Sciatic nerve (tissue), 2 donors: ENCODE data around the gene AHDC1. TPM values are rescaled to one million over a fixed set of nuclear protein-coding genes. Genes with fewer than 3 reads are reported as not detected.

Experiments used
- ATAC-seq: fragments of 200-7000 bp; cut with Tn5 transposase; one replicate; pipeline ENCODE4 v1.9.1; 2020; ENCODE audit warnings: mild to moderate bottlenecking, moderate library complexity
- DNase-seq: peaks from one replicate; pipeline ENCODE4 v3.0.0-alpha.2; 2020; ENCODE audit warnings: low spot score
- intact Hi-C: fragments of 100-400 bp; cut with DNase I; formaldehyde crosslinking; loops from one replicate; pipeline ENCODE4 v1.14.2; 2022
- total RNA-seq: library from RNA; stranded (reverse); fragmentation: NEBNext Ultra II Directional; extraction: Animal tissue kit (Norgen Biotek cat#: 25700); gene quantifications from one replicate; pipeline ENCODE4 v1.2.1, GENCODE V29; 2021
- donor health status: DM: no; HTN: no; CAD: no.
- donor health status: DM: no; HTN: no; CAD: no.

AHDC1 gene
- total RNA-seq, 1 donor from 2014 or later = 61.9 TPM

- ATAC-seq (no peak), DNase-seq (peak; percentile 85)
- intact Hi-C loops = loop anchor here (5.0 kb wide), 1 partner anchor 35 kb away; no protein-coding TSS in a partner anchor
Observed at GRCh38 chr1:27602462-27603308, 1.3 kb downstream of the AHDC1 start.

- DNase-seq (peak; percentile 82), ATAC-seq (peak; percentile 35)
- intact Hi-C loops = loop anchor here (5.0 kb wide), 1 partner anchor 35 kb away; no protein-coding TSS in a partner anchor
Observed at GRCh38 chr1:27601771-27602461, 2.0 kb downstream of the AHDC1 start.

DNA sequence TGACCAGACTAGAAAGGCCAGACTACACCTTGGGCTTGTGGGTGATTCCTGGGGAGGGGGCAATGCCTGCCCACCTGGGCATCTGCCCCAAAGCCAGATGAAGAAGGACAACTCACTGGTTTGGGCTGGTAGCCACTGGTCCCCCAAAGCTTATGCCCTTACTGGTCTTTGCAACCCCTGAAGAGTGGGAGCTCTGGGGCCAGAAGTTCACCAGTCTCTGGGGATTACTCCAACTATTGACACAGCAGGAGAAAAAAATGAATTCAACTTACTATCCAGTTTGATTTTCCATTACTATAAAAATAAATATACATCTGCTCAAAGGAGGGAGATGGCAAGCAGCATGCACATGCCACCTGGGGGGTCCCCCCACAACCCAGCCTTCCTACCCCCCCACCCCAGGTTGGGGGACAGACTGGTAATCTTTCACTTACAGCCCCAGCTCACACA lies 2.6 kb downstream of the AHDC1 start:
- intact Hi-C loops = loop anchor here (5.0 kb wide), 1 partner anchor 34 kb away; no protein-coding TSS in a partner anchor
- ATAC-seq (no peak), DNase-seq (no peak)

DNA sequence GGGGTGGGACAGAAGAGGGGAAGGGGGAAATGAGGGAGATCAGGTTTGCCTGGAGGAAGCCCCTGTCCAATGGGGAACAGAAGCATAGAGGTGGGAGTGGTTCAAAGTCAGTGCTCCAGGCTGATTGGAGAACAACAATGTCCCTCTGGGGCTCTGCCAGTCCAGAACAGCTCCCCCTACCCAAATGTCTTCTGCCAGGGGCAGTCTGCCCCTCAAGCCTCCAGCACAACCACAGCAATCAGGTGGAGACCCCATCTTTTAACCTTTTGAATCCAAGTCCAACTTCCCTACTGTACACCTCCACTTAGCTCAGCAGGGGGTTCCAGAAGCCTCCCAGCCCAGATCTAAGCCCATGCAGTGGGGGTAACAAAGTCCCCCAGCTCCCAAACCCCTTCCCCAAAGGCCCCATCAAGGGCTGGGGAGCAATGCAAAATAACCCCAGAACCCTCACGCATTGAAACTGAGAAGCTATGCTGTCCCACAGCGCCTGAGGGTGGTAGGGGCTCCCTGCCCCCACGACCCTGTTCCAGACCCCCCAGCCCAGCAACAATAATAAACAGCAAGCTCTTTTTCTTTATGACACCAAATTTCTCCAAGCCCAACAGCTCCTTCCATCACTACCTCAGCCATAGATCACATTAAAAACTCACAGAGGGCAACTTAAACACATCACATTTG lies 3.3 kb downstream of the AHDC1 start:
- intact Hi-C loops = loop anchor here (5.0 kb wide), 1 partner anchor 33 kb away; no protein-coding TSS in a partner anchor
- DNase-seq (no peak), ATAC-seq (no peak)

- intact Hi-C loops = loop anchor here (5.0 to 10.0 kb wide), 2 partner anchors 33 to 105 kb away; partner anchors contain the start of gene WASF2
Observed at GRCh38 chr1:27599605-27600497, 4.1 kb downstream of the AHDC1 start.

DNA sequence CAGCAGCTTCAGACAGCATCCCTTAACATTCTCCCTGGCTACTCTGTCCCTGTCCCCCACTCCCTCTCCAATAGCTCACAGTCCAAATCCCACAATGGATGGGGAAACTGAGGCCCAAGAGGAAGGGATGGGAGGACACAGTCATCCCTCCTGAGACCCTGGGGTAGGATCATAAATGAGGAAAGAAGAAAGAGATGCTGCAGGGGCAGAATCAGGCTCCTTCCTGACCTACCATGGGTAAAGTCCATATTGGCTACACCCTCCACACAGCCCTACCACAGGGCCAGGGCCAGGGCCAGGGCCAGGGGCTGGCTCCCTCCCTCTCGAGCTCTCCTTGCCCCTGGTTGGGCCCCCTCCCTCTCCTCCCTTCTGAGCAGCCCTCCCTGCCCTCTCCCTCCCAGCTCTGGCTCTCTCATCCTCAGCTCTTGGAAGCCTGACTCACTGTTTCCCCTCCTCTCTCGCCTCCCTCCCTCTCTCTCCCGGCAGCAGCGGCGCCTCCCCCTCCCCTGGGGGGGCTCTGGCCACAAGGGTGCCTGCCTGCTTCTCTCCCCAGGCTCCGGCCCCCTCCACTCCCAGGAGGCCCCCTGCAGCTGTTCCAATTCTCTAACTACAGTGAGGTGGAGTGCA lies 4.9 kb downstream of the AHDC1 start:
- peak; percentile 62 for ATAC-seq
- intact Hi-C loops = loop anchor here (10.0 kb wide), 1 partner anchor 104 kb away; the partner anchor contains the start of gene WASF2
- peak; percentile 81 for DNase-seq

More at GRCh38 chr1:27599605-27600497, 4.1 kb downstream of the AHDC1 start:
- ATAC-seq = no peak
- no peak for DNase-seq

DNA sequence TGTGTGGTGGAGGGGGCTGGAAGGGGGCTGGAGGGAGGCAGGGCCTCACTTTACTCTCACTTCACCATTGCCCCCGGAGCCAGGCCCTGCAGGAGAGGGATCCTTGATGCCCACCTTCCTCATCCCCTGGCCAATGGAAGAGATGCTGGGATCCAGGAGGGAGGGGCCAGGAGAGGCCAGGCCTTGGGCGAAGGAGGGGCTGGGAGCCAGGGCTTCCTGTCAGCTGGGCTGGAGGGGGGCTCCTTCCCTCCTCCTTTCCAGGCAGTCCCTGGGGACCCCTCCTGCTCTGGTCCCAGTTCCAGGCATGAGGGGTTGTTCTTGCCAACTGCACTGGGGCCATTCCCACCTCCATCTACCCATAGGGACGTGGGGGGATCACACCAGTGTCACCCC lies 5.7 kb downstream of the AHDC1 start:
- intact Hi-C loops = loop anchor here (10.0 kb wide), 1 partner anchor 103 kb away; the partner anchor contains the start of gene WASF2
- DNase-seq = no peak
- ATAC-seq = peak; percentile 58

GRCh38 chr1:27597516-27598294 lies 6.2 kb downstream of the AHDC1 start:
- DNase-seq (no peak), ATAC-seq (no peak)
- intact Hi-C loops = loop anchor here (10.0 kb wide), 1 partner anchor 103 kb away; the partner anchor contains the start of gene WASF2

GRCh38 chr1:27596986-27597385 lies 7.0 kb downstream of the AHDC1 start:
- ATAC-seq = no peak
- no peak for DNase-seq
- intact Hi-C loops = loop anchor here (10.0 kb wide), 1 partner anchor 102 kb away; the partner anchor contains the start of gene WASF2

DNA sequence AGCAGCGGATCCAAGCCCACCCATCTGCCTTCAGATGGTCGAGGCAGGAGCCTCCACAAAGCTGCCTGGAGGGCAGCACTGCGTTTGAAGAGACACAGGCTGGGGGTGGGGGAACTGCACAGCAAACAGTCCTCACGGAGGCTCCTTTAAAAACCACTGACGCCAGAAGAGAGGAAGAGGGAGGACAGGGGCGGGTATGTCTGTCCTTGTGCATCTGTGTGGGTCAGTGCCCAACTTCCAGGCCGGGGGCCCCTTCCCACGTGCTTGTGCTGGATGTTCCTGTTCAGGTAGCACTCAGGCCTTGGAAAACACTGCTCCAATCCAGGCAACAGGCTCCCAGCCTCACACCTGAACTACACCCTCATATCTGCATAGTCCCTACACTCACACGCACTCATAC lies 7.7 kb downstream of the AHDC1 start:
- no peak for ATAC-seq
- no peak for DNase-seq

GRCh38 chr1:27595597-27595996 lies 8.3 kb downstream of the AHDC1 start:
- no peak for DNase-seq
- no peak for ATAC-seq
- intact Hi-C loops = loop anchor here (10.0 kb wide), 1 partner anchor 101 kb away; the partner anchor contains the start of gene WASF2

More for the DNA sequence above, 7.7 kb downstream of the AHDC1 start:
- intact Hi-C loops = loop anchor here (10.0 kb wide), 1 partner anchor 101 kb away; the partner anchor contains the start of gene WASF2

GRCh38 chr1:27594564-27595510 lies 9.1 kb downstream of the AHDC1 start:
- intact Hi-C loops = loop anchor here (10.0 kb wide), 1 partner anchor 100 kb away; the partner anchor contains the start of gene WASF2
- DNase-seq (no peak), ATAC-seq (no peak)

DNA sequence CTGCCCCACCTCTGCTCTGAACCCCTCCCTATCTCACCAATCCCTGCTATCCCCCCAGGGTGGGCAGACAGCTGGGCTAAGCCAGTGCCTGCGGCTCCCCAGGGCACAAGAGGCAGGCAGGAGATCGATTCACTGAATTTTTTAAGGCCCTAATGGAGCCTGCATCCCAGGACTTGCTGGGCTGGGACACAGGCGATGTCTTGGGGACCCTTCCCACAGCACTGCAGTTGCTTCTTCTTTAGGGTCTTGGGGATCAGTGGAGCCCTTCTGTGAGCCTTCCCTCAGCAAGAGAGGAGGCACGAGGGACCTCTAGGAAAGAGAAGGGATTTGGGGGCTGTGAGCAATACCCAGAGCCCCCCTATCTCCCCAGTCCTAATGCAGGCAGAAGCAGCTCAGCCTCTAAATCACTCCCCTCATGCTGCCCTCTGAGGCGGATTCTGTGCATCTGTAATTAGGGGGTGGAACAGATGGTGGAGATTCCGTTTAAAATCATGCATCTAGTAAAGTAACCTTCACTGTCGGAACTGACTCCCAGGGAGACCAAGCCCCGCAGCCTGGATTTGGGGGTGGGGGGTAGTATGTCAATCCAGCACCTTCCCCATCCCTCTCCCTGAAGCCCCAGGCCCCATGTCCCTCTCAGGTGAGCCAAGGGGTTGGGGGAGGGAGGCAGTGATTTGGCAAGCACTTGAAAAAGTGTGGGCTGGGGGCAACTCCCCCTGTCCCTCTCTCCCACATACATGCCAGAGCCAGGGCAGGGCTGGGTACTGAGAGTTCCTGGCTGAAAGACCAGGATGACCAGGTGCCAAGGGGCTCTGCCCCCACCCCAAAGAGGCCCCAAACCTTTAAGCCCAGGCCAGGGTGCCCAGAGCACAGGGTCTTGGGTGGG lies 10.0 kb downstream of the AHDC1 start:
- DNase-seq (no peak), ATAC-seq (no peak)
- intact Hi-C loops = loop anchor here (10.0 kb wide), 1 partner anchor 99 kb away; the partner anchor contains the start of gene WASF2

- ATAC-seq (no peak), DNase-seq (no peak)
- intact Hi-C loops = loop anchor here (10.0 kb wide), 1 partner anchor 98 kb away; the partner anchor contains the start of gene WASF2
Observed at GRCh38 chr1:27592931-27593677, 10.8 kb downstream of the AHDC1 start.
